ENCODE results near the gene TKTL1. TPM values are rescaled to one million over a fixed set of nuclear protein-coding genes. Genes with fewer than 3 reads are reported as not detected.
"Not testable (repeated sequence)": the region's sequence is repeated elsewhere in the genome, so short reads cannot be mapped to it uniquely, and the experiment has no call there.

Gene TKTL1
- total RNA-seq, 4 donors from 2014 or later: not detected

GRCh38 chrX:154294791-154295574 lies 612 bp upstream of the TKTL1 start, which contains the start of gene TEX28:
TSS of gene TEX28 (minus strand) at chrX:154295124. CDS start at chrX:154292117, 3,007 bp downstream.
- H3K36me3 ChIP-seq: no peaks in the 10 kb centered on the region
- no peaks in the 10 kb centered on the region for H3K27me3 ChIP-seq
- WGBS, 2 donors (ENCODE audit: low coverage in 1 of 2): 92% methylated on average over 39 of the region's 39 CpGs; no CpG with 5 or more reads in 1 of the 2 donors
- H3K27ac ChIP-seq: no peak within 1 kb of the TSS
- no peak for DNase-seq
- no peaks in the 10 kb centered on the region for H3K4me1 ChIP-seq
- H3K4me3 ChIP-seq: no peak within 1 kb of the TSS
- H3K9me3 ChIP-seq: no peaks in the 10 kb centered on the region
- in situ Hi-C loops (cut with MboI; ENCODE audit: low pct_ligation_motif_present in 1 of 4, low pct_unique_long_range_greater_than_20kb in 1 of 4, low sequenced_read_pairs in 3 of 4): no loop called here
- TF ChIP-seq CTCF (IDR thresholded peaks at IDR 0.05) (no peak), POLR2AphosphoS5 (IDR thresholded peaks at IDR 0.05) (no peak), EP300 (IDR thresholded peaks at IDR 0.05; ENCODE audit: low read depth) (no peak), POLR2A (IDR thresholded peaks at IDR 0.05) (no peak)
- intact Hi-C loops (cut with DNase I; ENCODE audit: low total_unique reads): no loop called here

DNA sequence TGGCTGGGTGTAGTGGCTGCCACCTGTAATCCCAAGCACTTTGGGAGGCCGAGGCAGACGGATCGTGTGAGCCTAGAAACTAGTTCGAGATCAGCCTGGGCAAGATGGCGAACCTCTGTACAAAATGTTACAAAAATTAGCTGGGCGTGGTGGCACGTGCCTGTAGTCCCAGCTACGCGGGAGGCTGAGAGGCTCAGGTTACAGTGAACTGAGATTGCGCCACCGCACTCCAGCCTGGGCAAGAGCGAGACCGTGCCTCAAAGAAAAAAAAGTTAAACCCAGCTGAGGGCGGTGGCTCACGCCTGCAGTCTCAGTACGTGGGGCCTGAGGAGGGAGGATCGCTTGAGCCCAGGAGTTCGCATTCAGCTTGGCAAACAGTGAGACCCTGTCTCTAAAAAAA lies 1.1 kb downstream of the TKTL1 start:
- H3K9me3 ChIP-seq: no peaks in the 10 kb centered on the region
- DNase-seq: no peak
- H3K27me3 ChIP-seq: no peaks in the 10 kb centered on the region
- 84% methylated on average over 18 of the region's 18 CpGs; no CpG with 5 or more reads in 1 of the 2 donors for WGBS, 2 donors (ENCODE audit: low coverage in 1 of 2)
- no peak for TF ChIP-seq EP300 (IDR thresholded peaks at IDR 0.05; ENCODE audit: low read depth)
- no peak for TF ChIP-seq POLR2AphosphoS5 (IDR thresholded peaks at IDR 0.05)
- no peak for TF ChIP-seq CTCF (IDR thresholded peaks at IDR 0.05)
- no peak for TF ChIP-seq POLR2A (IDR thresholded peaks at IDR 0.05)
- no peaks in the 10 kb centered on the region for H3K36me3 ChIP-seq
- in situ Hi-C loops (cut with MboI; ENCODE audit: low pct_ligation_motif_present in 1 of 4, low pct_unique_long_range_greater_than_20kb in 1 of 4, low sequenced_read_pairs in 3 of 4): no loop called here
- intact Hi-C loops (cut with DNase I; ENCODE audit: low total_unique reads): no loop called here
- no peaks in the 10 kb centered on the region for H3K4me1 ChIP-seq
- no peak overlapping the region for H3K4me3 ChIP-seq
- no peak overlapping the region for H3K27ac ChIP-seq

- no peak for TF ChIP-seq CTCF (IDR thresholded peaks at IDR 0.05)
- TF ChIP-seq POLR2A (IDR thresholded peaks at IDR 0.05): no peak
- no peak for TF ChIP-seq EP300 (IDR thresholded peaks at IDR 0.05; ENCODE audit: low read depth)
- 66% methylated on average over 7 of the region's 7 CpGs; no CpG with 5 or more reads in 1 of the 2 donors for WGBS, 2 donors (ENCODE audit: low coverage in 1 of 2)
- intact Hi-C loops (cut with DNase I; ENCODE audit: low total_unique reads) (no loop called here), in situ Hi-C loops (cut with MboI; ENCODE audit: low pct_ligation_motif_present in 1 of 4, low pct_unique_long_range_greater_than_20kb in 1 of 4, low sequenced_read_pairs in 3 of 4) (no loop called here)
- no peaks in the 10 kb centered on the region for H3K9me3 ChIP-seq
- H3K36me3 ChIP-seq: no peaks in the 10 kb centered on the region
- no peak for DNase-seq
- H3K4me1 ChIP-seq: no peaks in the 10 kb centered on the region
- no peaks in the 10 kb centered on the region for H3K27me3 ChIP-seq
- no peak overlapping the region for H3K4me3 ChIP-seq
- H3K27ac ChIP-seq: no peak overlapping the region
Observed at GRCh38 chrX:154298312-154298711, 2.7 kb downstream of the TKTL1 start.

DNA sequence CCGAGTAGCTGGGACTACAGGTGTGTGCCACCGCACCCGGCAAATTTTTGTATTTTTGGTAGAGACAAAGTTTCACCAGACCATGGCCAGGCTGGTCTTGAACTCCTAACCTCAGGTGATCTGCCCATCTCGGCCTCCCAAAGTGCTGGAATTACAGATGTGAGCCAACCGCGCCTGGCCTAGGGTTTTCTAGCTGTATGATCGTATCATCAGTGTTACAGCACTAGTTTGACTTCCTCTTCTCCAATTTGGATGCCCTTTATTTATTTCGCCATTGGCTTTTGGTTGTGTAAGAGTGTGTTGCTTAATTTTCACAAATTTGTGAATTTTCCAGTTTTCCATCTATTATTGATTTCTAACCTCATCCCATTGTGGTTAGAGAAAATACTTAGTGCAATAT lies 5.2 kb downstream of the TKTL1 start:
- H3K27ac ChIP-seq: no peak overlapping the region
- no peaks in the 10 kb centered on the region for H3K9me3 ChIP-seq
- in situ Hi-C loops (cut with MboI; ENCODE audit: low pct_ligation_motif_present in 1 of 4, low pct_unique_long_range_greater_than_20kb in 1 of 4, low sequenced_read_pairs in 3 of 4) (no loop called here), intact Hi-C loops (cut with DNase I; ENCODE audit: low total_unique reads) (no loop called here)
- TF ChIP-seq POLR2A (IDR thresholded peaks at IDR 0.05) (no peak), CTCF (IDR thresholded peaks at IDR 0.05) (no peak), POLR2AphosphoS5 (IDR thresholded peaks at IDR 0.05) (no peak), EP300 (IDR thresholded peaks at IDR 0.05; ENCODE audit: low read depth) (no peak)
- no peaks in the 10 kb centered on the region for H3K27me3 ChIP-seq
- no peaks in the 10 kb centered on the region for H3K4me1 ChIP-seq
- no peak overlapping the region for H3K4me3 ChIP-seq
- H3K36me3 ChIP-seq: no peaks in the 10 kb centered on the region
- DNase-seq: no peak
- WGBS, 2 donors (ENCODE audit: low coverage in 1 of 2): 88% methylated on average over 8 of the region's 8 CpGs; no CpG with 5 or more reads in 1 of the 2 donors

DNA sequence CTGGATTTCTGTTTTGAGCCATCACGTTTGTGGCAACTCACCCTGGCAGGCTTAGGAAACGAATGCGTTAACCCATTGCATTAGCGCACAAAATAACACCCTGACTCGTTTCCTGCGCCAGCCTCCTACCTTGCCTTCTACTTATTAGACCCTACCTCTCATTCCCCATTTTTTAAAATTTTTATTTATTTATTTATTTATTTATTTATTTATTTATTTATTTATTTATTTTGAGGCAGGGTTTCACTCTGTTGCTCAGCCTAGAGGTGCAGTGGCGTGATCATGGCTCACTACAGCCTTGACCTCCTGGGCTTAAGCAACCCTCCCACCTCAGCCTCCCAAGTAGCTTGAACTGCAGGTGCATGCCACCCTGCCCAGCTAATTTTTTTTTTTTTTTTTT lies 7.4 kb downstream of the TKTL1 start:
- H3K36me3 ChIP-seq; H3K27ac ChIP-seq; DNase-seq; H3K9me3 ChIP-seq; H3K27me3 ChIP-seq; intact Hi-C loops (cut with DNase I; ENCODE audit: low total_unique reads); H3K4me1 ChIP-seq; in situ Hi-C loops (cut with MboI; ENCODE audit: low pct_ligation_motif_present in 1 of 4, low pct_unique_long_range_greater_than_20kb in 1 of 4, low sequenced_read_pairs in 3 of 4); H3K4me3 ChIP-seq: not testable (repeated sequence)
- 82% methylated on average over 7 of the region's 7 CpGs; no CpG with 5 or more reads in 1 of the 2 donors for WGBS, 2 donors (ENCODE audit: low coverage in 1 of 2)

Data from transverse colon (tissue), 4 donors.